ENCODE data around the gene MYL5. TPM values are rescaled to one million over a fixed set of nuclear protein-coding genes. Genes with fewer than 3 reads are reported as not detected.
A peak's percentile ranks its signal among the peaks of the same experiment; 100 is the strongest.
"Not testable (repeated sequence)": the region's sequence is repeated elsewhere in the genome, so short reads cannot be mapped to it uniquely, and the experiment has no call there.

Gene MYL5
- total RNA-seq, 5 donors from 2014 or later (not counting 1 experiment from before 2014, with no cell fraction given), result 21.1 to 26.3 (median 21.9) TPM

DNA sequence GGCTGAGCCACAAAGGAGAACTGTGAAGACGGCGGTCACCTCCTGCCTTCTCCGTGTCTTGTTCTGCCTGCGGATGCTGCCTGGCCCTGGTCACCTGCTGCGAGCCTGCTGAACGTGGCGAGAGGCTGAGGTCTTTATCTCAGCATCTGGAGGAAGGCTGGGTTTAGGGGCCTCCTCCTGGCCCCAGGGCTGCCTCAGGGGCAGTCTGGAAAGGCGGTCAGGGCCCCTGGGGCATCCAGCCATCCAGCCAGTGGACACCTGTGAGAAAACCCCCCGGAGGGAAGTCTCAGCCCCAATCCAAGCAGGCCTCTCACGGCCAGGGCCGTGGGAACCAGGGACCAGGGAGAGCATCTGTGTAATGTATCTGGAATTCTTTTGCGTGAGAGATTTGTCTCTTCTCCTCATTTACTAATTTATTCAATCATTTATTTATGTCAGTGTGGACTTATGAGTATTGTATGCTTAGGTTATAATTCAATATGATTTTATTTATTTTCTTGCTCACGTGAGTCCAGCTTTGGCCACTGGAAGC is 37.6 kb upstream of the MYL5 start:
- DNase-seq (no peak), ATAC-seq (replicated peaks in 1 of 4) (no peak)
- H3K9me3 Mint-ChIP-seq, result peaks cover 0 to 3% (median 0%) of the 10 kb centered on the region in 3 donors
- Histone ChIP-seq H3K27me3 (replicated peaks in 1 of 2; ENCODE audit: control insufficient read depth in 2 of 2, extremely low read depth in 1 of 2, insufficient read depth in 2 of 2, low read length in 1 of 2) (peaks cover 0 to 28% of the 10 kb centered on the region in 2 experiments), H3K27ac (ENCODE audit: low read length) (no peak overlapping the region), H3K4me1 (ENCODE audit: control insufficient read depth in 1 of 2, extremely low read depth in 1 of 2, insufficient read depth in 2 of 2, low read length in 2 of 2) (no peaks in the 10 kb centered on the region), H3K9me3 (no peaks in the 10 kb centered on the region), H3K36me3 (ENCODE audit: control insufficient read depth in 2 of 2, extremely low read depth in 1 of 2, insufficient read depth in 1 of 2, low read length in 1 of 2) (no peaks in the 10 kb centered on the region), H3K4me3 (ENCODE audit: control insufficient read depth in 1 of 2, extremely low read depth in 1 of 2, low read length in 1 of 2) (no peak overlapping the region)
- CTCF ChIA-PET, result no interaction called here
- POLR2A ChIA-PET, result no interaction called here
- no peaks in the 10 kb centered on the region for H3K4me1 Mint-ChIP-seq
- WGBS (ENCODE audit: insufficient coverage), result 86% methylated on average over 9 of the region's 13 CpGs
- H3K36me3 Mint-ChIP-seq, result no peaks in the 10 kb centered on the region
- H3K27me3 Mint-ChIP-seq, result peaks cover 9 to 26% of the 10 kb centered on the region in 2 donors
- no peak overlapping the region for H3K27ac Mint-ChIP-seq
- no peak overlapping the region for H3K4me3 Mint-ChIP-seq

DNA sequence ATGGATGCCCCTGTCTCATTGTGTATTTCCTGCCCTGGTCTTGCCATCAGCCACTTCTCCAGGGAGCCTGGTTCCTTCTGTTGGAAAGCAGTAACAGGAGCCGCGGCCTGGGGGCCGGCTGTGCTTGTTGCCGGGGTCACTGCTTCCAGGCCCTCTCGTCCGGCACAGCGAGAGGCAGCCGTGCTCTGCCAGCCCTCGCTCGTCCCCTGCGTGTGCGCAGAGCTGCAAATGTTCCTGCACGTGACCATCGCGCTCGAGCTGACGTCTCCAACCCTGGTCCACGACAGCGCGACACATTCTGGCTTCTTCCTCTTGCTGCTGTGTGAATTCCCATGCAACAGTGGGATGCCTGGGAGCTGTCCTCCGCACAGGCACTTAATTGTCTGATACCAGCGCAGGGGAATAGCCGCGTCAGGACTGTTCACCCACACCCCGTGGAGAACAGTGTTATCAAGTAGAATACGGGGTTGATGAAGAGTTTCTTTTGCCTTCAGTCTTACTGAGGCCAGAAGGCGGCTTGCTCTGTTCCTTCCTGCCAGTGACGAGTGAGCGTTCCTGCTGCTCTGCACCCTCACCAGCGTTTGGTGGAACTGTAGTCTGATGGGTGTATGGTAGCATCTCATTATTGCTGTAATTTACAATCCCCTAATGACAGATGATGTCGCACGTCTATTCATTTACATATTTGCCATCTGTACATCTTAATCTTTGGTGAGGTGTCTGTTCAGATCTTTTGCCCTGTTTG is 36.6 kb upstream of the MYL5 start:
- Mint-ChIP-seq H3K4me3 (no peak overlapping the region), H3K9me3 (peaks cover 0 to 2% (median 0%) of the 10 kb centered on the region in 3 donors), H3K36me3 (no peaks in the 10 kb centered on the region), H3K4me1 (no peaks in the 10 kb centered on the region), H3K27me3 (peaks cover 9 to 26% of the 10 kb centered on the region in 2 donors), H3K27ac (no peak overlapping the region)
- no peak for ATAC-seq (replicated peaks in 1 of 4)
- Histone ChIP-seq H3K27me3 (replicated peaks in 1 of 2; ENCODE audit: control insufficient read depth in 2 of 2, extremely low read depth in 1 of 2, insufficient read depth in 2 of 2, low read length in 1 of 2) (peaks cover 0 to 32% of the 10 kb centered on the region in 2 experiments), H3K36me3 (ENCODE audit: control insufficient read depth in 2 of 2, extremely low read depth in 1 of 2, insufficient read depth in 1 of 2, low read length in 1 of 2) (no peaks in the 10 kb centered on the region), H3K27ac (ENCODE audit: low read length) (no peak overlapping the region), H3K9me3 (no peaks in the 10 kb centered on the region), H3K4me1 (ENCODE audit: control insufficient read depth in 1 of 2, extremely low read depth in 1 of 2, insufficient read depth in 2 of 2, low read length in 2 of 2) (no peaks in the 10 kb centered on the region), H3K4me3 (ENCODE audit: control insufficient read depth in 1 of 2, extremely low read depth in 1 of 2, low read length in 1 of 2) (no peak overlapping the region)
- DNase-seq, result peak in 1 of 35 experiments; percentile 3
- ChIA-PET POLR2A (interaction anchor here in 1 of 2 donors (0.7 kb wide), 1 partner anchor 11 kb away, joined by 4 read pairs; no protein-coding TSS in a partner anchor), CTCF (no interaction called here)
- WGBS (ENCODE audit: insufficient coverage), result 81% methylated on average over 27 of the region's 32 CpGs

DNA sequence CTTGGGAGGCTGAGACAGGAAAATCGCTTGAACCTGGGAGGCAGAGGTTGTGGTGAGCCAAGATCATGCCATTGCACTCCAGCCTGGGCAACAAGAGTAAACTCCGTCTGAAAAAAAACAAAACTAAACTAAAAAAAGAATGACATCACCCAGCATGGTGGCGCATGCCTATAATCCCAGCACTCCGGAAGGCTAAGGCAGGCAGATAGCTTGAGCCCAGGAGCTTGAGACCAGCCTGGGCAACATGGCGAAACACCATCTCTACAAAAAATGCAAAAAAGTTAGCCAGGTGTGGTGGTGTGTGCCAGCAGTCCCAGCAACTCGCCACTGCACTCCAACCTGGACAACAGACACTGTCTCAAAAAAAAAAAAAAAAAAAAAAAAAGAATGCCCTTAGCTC is 32.0 kb upstream of the MYL5 start:
- ATAC-seq (replicated peaks in 1 of 4), result not testable (repeated sequence)

DNA sequence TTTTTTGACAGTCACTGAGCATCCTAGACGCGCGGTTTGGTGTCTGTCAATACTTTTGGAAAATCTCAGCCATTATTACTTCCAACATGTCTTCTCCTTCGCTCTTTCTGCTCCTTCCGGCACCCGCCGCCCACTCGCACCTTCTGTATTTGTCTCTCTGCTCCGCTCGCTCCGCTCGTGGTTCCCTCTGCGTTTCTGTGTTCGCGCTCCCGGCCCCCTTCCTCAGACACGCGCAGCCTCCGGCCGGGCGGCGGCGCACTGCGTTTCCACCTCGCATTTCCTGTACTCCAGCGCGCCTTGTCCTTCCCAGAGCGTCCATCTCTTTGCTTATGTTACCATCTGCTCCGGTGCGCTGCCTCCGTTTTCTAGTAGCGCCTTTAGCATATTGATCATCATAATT is 27.9 kb upstream of the MYL5 start:
- Histone ChIP-seq H3K27me3 (replicated peaks in 1 of 2; ENCODE audit: control insufficient read depth in 2 of 2, extremely low read depth in 1 of 2, insufficient read depth in 2 of 2, low read length in 1 of 2) (peaks cover 0 to 54% of the 10 kb centered on the region in 2 experiments), H3K27ac (ENCODE audit: low read length) (no peak overlapping the region), H3K36me3 (ENCODE audit: control insufficient read depth in 2 of 2, extremely low read depth in 1 of 2, insufficient read depth in 1 of 2, low read length in 1 of 2) (no peaks in the 10 kb centered on the region), H3K4me1 (ENCODE audit: control insufficient read depth in 1 of 2, extremely low read depth in 1 of 2, insufficient read depth in 2 of 2, low read length in 2 of 2) (no peaks in the 10 kb centered on the region), H3K4me3 (ENCODE audit: control insufficient read depth in 1 of 2, extremely low read depth in 1 of 2, low read length in 1 of 2) (no peak overlapping the region), H3K9me3 (no peaks in the 10 kb centered on the region)
- WGBS (ENCODE audit: insufficient coverage), result 79% methylated on average over 32 of the region's 32 CpGs
- CTCF ChIA-PET, result interaction anchor here in 1 of 2 donors (0.7 kb wide), 1 partner anchor 32 kb away, joined by 3 read pairs; no protein-coding TSS in a partner anchor
- peaks cover 5 to 12% (median 5%) of the 10 kb centered on the region in 3 donors for H3K4me1 Mint-ChIP-seq
- H3K9me3 Mint-ChIP-seq, result peaks cover 0 to 5% (median 2%) of the 10 kb centered on the region in 3 donors
- POLR2A ChIA-PET, result no interaction called here
- no peaks in the 10 kb centered on the region for H3K36me3 Mint-ChIP-seq
- H3K27ac Mint-ChIP-seq, result peak overlapping the region in 1 of 2 donors; percentile 77
- peak in 3 of 4 experiments; percentile 38 to 76 (median 56) for ATAC-seq (replicated peaks in 1 of 4)
- peak in 8 of 35 experiments; percentile 12 to 45 (median 29) for DNase-seq
- peak overlapping the region; percentile 75 to 86 (median 76) for H3K4me3 Mint-ChIP-seq
- H3K27me3 Mint-ChIP-seq, result peaks cover 14 to 28% of the 10 kb centered on the region in 2 donors

More for the DNA sequence above, 32.0 kb upstream of the MYL5 start:
- H3K36me3 ChIP-seq (ENCODE audit: control insufficient read depth in 2 of 2, extremely low read depth in 1 of 2, insufficient read depth in 1 of 2, low read length in 1 of 2); CTCF ChIA-PET; H3K36me3 Mint-ChIP-seq; H3K4me3 Mint-ChIP-seq; DNase-seq; H3K9me3 ChIP-seq; H3K4me1 ChIP-seq (ENCODE audit: control insufficient read depth in 1 of 2, extremely low read depth in 1 of 2, insufficient read depth in 2 of 2, low read length in 2 of 2); H3K9me3 Mint-ChIP-seq; H3K27ac ChIP-seq (ENCODE audit: low read length); H3K4me3 ChIP-seq (ENCODE audit: control insufficient read depth in 1 of 2, extremely low read depth in 1 of 2, low read length in 1 of 2); H3K27ac Mint-ChIP-seq: not testable (repeated sequence)
- Mint-ChIP-seq H3K4me1 (peaks cover 5 to 12% (median 5%) of the 10 kb centered on the region in 3 donors), H3K27me3 (peaks cover 23 to 35% of the 10 kb centered on the region in 2 donors)
- H3K27me3 ChIP-seq (replicated peaks in 1 of 2; ENCODE audit: control insufficient read depth in 2 of 2, extremely low read depth in 1 of 2, insufficient read depth in 2 of 2, low read length in 1 of 2), result peaks cover 0 to 39% of the 10 kb centered on the region in 2 experiments
- POLR2A ChIA-PET, result interaction anchor here in 1 of 2 donors (0.7 kb wide), 1 partner anchor 426 kb away, joined by 10 read pairs; no protein-coding TSS in a partner anchor
- 100% methylated on average over 3 of the region's 6 CpGs for WGBS (ENCODE audit: insufficient coverage)

DNA sequence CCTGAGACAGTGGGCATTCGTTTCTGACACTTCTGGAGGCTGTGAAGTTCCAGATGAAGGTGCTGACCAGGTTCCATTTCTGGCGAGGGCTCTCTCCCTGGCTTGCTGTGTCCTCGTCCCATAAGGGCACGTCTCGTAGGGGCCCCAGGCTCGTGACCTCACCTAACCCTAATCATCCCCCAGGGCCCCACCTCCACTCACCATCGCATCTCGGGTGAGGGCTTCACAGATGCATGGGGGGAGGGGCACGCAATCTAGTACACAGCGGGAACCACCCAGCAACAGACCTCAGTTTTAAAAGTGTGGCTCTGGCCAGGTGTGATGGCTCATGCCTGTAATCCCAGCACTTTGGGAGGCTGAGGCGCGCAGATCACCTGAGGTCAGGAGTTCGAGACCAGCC is 26.9 kb upstream of the MYL5 start:
- Mint-ChIP-seq H3K4me1 (peaks cover 5 to 12% (median 5%) of the 10 kb centered on the region in 3 donors), H3K27ac (no peak overlapping the region), H3K27me3 (peaks cover 14 to 33% of the 10 kb centered on the region in 2 donors), H3K9me3 (peaks cover 0 to 5% (median 0%) of the 10 kb centered on the region in 3 donors), H3K4me3 (no peak overlapping the region), H3K36me3 (no peaks in the 10 kb centered on the region)
- H3K27ac ChIP-seq (ENCODE audit: low read length), result no peak overlapping the region
- ATAC-seq (replicated peaks in 1 of 4) (no peak), DNase-seq (no peak)
- CTCF ChIA-PET, result no interaction called here
- no peak overlapping the region for H3K4me3 ChIP-seq (ENCODE audit: control insufficient read depth in 1 of 2, extremely low read depth in 1 of 2, low read length in 1 of 2)
- peaks cover 0 to 53% of the 10 kb centered on the region in 2 experiments for H3K27me3 ChIP-seq (replicated peaks in 1 of 2; ENCODE audit: control insufficient read depth in 2 of 2, extremely low read depth in 1 of 2, insufficient read depth in 2 of 2, low read length in 1 of 2)
- H3K4me1 ChIP-seq (ENCODE audit: control insufficient read depth in 1 of 2, extremely low read depth in 1 of 2, insufficient read depth in 2 of 2, low read length in 2 of 2), result no peaks in the 10 kb centered on the region
- H3K36me3 ChIP-seq (ENCODE audit: control insufficient read depth in 2 of 2, extremely low read depth in 1 of 2, insufficient read depth in 1 of 2, low read length in 1 of 2), result no peaks in the 10 kb centered on the region
- H3K9me3 ChIP-seq, result no peaks in the 10 kb centered on the region
- POLR2A ChIA-PET, result no interaction called here
- WGBS (ENCODE audit: insufficient coverage), result 96% methylated on average over 4 of the region's 13 CpGs

DNA sequence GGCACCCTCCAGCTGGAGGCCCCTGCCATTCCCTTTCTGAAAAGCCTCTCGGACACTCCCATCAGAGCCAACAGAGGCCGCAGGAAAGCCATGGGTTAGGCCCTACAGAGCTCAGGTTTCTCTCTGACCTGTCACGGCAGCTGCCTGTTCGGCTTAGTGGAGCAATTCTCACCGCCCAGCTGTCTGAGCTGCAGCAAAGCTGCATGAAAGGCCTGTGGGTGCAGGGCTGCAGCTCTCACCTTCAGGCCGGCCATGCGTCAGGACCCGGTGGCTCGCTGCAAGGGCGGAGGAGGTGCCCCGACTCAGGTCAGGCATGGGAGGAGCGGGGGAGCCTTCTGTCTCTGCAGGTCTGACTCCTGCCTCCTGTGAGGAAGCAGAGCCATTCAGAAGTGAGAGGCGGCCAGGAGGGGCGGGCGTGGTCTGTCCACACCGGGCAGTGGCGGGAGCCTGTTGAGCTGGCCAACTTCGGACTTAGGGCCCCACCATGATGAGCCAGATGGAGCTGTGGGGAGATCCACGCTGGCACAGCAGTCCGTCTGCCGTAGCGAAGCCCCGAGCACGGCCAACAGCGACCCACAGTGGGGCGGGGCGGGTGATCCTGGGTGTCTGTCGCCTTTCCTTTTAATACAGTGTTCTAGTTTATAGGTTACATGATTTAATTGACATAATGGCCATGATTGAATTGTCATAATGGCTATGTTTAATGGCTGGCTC is 25.6 kb upstream of the MYL5 start:
- DNase-seq (no peak), ATAC-seq (replicated peaks in 1 of 4) (no peak)
- Histone ChIP-seq H3K9me3 (no peaks in the 10 kb centered on the region), H3K4me3 (ENCODE audit: control insufficient read depth in 1 of 2, extremely low read depth in 1 of 2, low read length in 1 of 2) (no peak overlapping the region), H3K4me1 (ENCODE audit: control insufficient read depth in 1 of 2, extremely low read depth in 1 of 2, insufficient read depth in 2 of 2, low read length in 2 of 2) (no peaks in the 10 kb centered on the region), H3K36me3 (ENCODE audit: control insufficient read depth in 2 of 2, extremely low read depth in 1 of 2, insufficient read depth in 1 of 2, low read length in 1 of 2) (no peaks in the 10 kb centered on the region), H3K27ac (ENCODE audit: low read length) (no peak overlapping the region), H3K27me3 (replicated peaks in 1 of 2; ENCODE audit: control insufficient read depth in 2 of 2, extremely low read depth in 1 of 2, insufficient read depth in 2 of 2, low read length in 1 of 2) (peaks cover 0 to 58% of the 10 kb centered on the region in 2 experiments)
- Mint-ChIP-seq H3K4me1 (peaks cover 5 to 12% (median 5%) of the 10 kb centered on the region in 3 donors), H3K27me3 (peaks cover 14 to 31% of the 10 kb centered on the region in 2 donors), H3K36me3 (no peaks in the 10 kb centered on the region), H3K27ac (no peak overlapping the region), H3K9me3 (no peaks in the 10 kb centered on the region), H3K4me3 (no peak overlapping the region)
- 81% methylated on average over 20 of the region's 28 CpGs for WGBS (ENCODE audit: insufficient coverage)
- CTCF ChIA-PET, result no interaction called here
- POLR2A ChIA-PET, result interaction anchor here in 1 of 2 donors (0.6 kb wide), 1 partner anchor 11 kb away, joined by 4 read pairs; no protein-coding TSS in a partner anchor
